ENCODE data around the gene PKNOX2. TPM values are rescaled to one million over a fixed set of nuclear protein-coding genes. Genes with fewer than 3 reads are reported as not detected.

PKNOX2 gene
- total and polyA plus RNA-seq, 7 donors: 0.23 to 4.7 (median 1.4) TPM

DNA sequence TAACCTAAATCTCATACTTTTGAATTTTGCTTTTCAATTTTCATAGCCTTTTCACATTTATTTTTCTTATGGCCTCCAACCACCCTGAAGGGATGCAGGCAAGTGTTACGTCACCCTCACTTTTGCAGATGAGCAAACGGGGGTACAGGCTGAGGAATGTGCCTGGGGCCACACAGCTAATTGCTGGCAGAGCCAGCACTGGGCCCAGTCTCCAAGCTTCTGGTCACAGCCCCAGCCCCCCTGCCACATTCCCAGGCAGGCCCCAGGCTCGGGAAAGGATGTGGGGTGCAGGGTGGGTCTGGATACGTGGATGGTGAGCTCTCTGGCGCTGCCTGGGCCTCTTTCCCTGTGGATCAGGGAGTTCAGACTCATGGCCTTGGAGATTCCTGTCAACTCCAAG is 138.6 kb downstream of the PKNOX2 start:
- Histone ChIP-seq H3K27me3 (no peaks in the 10 kb centered on the region), H3K4me1 (peaks cover 0 to 23% (median 16%) of the 10 kb centered on the region in 4 donors), H3K9me3 (no peaks in the 10 kb centered on the region), H3K27ac (no peak overlapping the region), H3K36me3 (no peaks in the 10 kb centered on the region), H3K4me3 (no peak overlapping the region)
- TF ChIP-seq EP300 (IDR thresholded peaks at IDR 0.05): no peak
- TF ChIP-seq, protein P1, sequence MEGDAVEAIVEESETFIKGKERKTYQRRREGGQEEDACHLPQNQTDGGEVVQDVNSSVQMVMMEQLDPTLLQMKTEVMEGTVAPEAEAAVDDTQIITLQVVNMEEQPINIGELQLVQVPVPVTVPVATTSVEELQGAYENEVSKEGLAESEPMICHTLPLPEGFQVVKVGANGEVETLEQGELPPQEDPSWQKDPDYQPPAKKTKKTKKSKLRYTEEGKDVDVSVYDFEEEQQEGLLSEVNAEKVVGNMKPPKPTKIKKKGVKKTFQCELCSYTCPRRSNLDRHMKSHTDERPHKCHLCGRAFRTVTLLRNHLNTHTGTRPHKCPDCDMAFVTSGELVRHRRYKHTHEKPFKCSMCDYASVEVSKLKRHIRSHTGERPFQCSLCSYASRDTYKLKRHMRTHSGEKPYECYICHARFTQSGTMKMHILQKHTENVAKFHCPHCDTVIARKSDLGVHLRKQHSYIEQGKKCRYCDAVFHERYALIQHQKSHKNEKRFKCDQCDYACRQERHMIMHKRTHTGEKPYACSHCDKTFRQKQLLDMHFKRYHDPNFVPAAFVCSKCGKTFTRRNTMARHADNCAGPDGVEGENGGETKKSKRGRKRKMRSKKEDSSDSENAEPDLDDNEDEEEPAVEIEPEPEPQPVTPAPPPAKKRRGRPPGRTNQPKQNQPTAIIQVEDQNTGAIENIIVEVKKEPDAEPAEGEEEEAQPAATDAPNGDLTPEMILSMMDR (IDR thresholded peaks at IDR 0.05): no peak
- DNase-seq: no peak
- WGBS, 2 donors: 80 to 86% methylated on average over 5 of the region's 5 CpGs
- intact Hi-C loops (cut with DNase I): no loop called here

DNA sequence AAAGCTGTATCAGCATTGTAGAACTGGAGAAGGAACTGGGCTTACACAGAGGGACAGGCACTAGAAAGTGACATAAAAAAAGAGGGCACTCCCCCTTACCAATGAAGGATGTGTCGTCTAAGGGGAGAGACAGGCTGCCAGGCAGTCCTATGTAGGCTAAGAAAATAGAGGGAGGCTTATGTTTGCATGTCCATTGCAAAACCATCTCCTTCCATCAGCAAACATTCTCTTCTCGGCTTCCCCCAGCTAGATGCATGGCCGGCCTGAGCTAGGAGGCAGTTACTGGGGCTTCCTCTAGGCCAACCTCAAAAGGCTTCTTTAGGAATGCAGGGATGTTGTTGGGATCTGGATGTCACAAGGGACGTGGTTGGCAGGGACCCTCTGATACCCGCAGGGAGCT is 139.1 kb downstream of the PKNOX2 start:
- Histone ChIP-seq H3K4me3 (no peak overlapping the region), H3K4me1 (peaks cover 0 to 23% (median 16%) of the 10 kb centered on the region in 4 donors), H3K36me3 (no peaks in the 10 kb centered on the region), H3K27me3 (no peaks in the 10 kb centered on the region), H3K27ac (no peak overlapping the region), H3K9me3 (no peaks in the 10 kb centered on the region)
- 40 to 78% methylated on average over 5 of the region's 5 CpGs for WGBS, 2 donors
- DNase-seq: no peak
- intact Hi-C loops (cut with DNase I): no loop called here
- TF ChIP-seq EP300 (IDR thresholded peaks at IDR 0.05) (no peak), POLR2AphosphoS5 (IDR thresholded peaks at IDR 0.05) (no peak), POLR2A (IDR thresholded peaks at IDR 0.05) (no peak)
- TF ChIP-seq, protein P1 (IDR thresholded peaks at IDR 0.05): no peak

DNA sequence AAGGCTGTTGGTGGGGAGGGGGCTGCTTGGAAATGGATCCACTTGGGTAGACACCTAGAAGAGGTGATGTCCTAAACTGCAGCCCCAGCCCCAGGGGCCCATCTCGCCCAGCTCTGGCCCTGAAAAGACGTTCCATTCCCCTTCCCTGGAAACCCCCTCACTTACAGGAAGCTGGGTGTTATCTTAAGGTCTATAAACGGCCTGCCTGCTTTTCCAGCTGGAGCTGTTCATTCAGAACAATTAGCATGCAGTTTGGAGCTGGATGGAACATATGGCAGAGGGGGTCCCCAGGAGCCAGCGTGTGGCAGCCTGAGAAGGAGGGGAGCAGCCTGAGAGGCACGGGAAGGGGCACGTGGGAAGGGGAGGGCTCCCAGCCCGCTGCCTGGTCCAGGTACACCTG is 139.6 kb downstream of the PKNOX2 start:
- no peak overlapping the region for H3K27ac ChIP-seq
- intact Hi-C loops (cut with DNase I): no loop called here
- H3K36me3 ChIP-seq: no peaks in the 10 kb centered on the region
- TF ChIP-seq POLR2A (IDR thresholded peaks at IDR 0.05) (no peak), EP300 (IDR thresholded peaks at IDR 0.05) (no peak), POLR2AphosphoS5 (IDR thresholded peaks at IDR 0.05) (no peak)
- TF ChIP-seq, protein P1 (IDR thresholded peaks at IDR 0.05): no peak
- DNase-seq: no peak
- H3K4me3 ChIP-seq: no peak overlapping the region
- H3K4me1 ChIP-seq: peaks cover 0 to 23% (median 16%) of the 10 kb centered on the region in 4 donors
- no peaks in the 10 kb centered on the region for H3K9me3 ChIP-seq
- H3K27me3 ChIP-seq: no peaks in the 10 kb centered on the region
- 29 to 63% methylated on average over 7 of the region's 7 CpGs for WGBS, 2 donors

DNA sequence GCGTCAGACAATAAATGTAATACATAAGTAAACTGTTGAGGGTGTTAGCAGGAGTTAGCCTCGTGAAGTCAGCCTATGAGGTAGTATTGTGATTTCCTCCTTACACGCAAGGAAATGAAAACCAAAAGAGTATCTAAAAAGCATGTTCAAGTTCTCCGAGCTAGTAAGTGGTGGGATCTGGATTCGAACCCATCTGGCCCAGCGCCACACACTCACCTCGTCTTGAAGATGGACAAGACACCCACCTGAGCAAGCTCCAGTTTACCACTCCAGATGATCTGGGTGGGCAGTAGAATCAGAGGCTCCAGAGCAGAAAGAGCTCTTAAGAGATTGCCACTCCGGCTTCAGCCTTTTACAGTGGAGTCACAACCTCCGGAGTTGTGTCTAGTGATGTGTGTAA is 140.3 kb downstream of the PKNOX2 start:
- 74 to 88% methylated on average over 9 of the region's 9 CpGs for WGBS, 2 donors

More for the DNA sequence above, 140.3 kb downstream of the PKNOX2 start:
- Histone ChIP-seq H3K9me3 (no peaks in the 10 kb centered on the region), H3K4me3 (no peak overlapping the region), H3K27ac (no peak overlapping the region), H3K4me1 (peaks cover 0 to 19% (median 16%) of the 10 kb centered on the region in 4 donors), H3K27me3 (no peaks in the 10 kb centered on the region), H3K36me3 (no peaks in the 10 kb centered on the region)
- TF ChIP-seq, protein P1 (IDR thresholded peaks at IDR 0.05): no peak
- no peak for TF ChIP-seq EP300 (IDR thresholded peaks at IDR 0.05)
- TF ChIP-seq POLR2A (IDR thresholded peaks at IDR 0.05): no peak
- no peak for TF ChIP-seq POLR2AphosphoS5 (IDR thresholded peaks at IDR 0.05)
- intact Hi-C loops (cut with DNase I): no loop called here
- no peak for DNase-seq

Measured in sigmoid colon (tissue), 7 donors.